K562 (cell line): ENCODE results near the gene SLCO6A1. TPM values are rescaled to one million over a fixed set of nuclear protein-coding genes. Genes with fewer than 3 reads are reported as not detected.

Experiments
- ATAC-seq: fragments of 200-7000 bp; cut with Tn5 transposase; 3 replicates; pipeline ENCODE4 v1.9.1; 2020; ENCODE audit warnings: moderate library complexity
- BruUV-seq: library from RNA; stranded (reverse); fragments of 400-500 nt; replicated peaks from 2 replicates; lab custom pipeline; 2021; lab: Mats Ljungman, UMichigan
- CTCF ChIA-PET: fragments of 300-600 bp; formaldehyde crosslinking; extraction: SDS; loops from one replicate; lab custom pipeline; 2021; ENCODE audit warnings: low intra/inter-chr PET ratio; lab: Yijun Ruan, JAX
- POLR2A ChIA-PET: fragments of 300-600, 350-650 bp; sonication (Branson Sonifier 250); formaldehyde crosslinking; extraction: SDS; loops from one replicate; lab custom pipeline; 2021; ENCODE audit warnings: antibody characterized with exemption, inconsistent platforms; lab: Yijun Ruan, JAX
- DNase-seq, 4 experiments: peaks; one replicate each; pipeline versions ENCODE4 v3.0.0 to v3.0.0-alpha.2; 2011 to 2018; ENCODE audit warnings: low spot score in 3 of 4, mixed read lengths in 3 of 4; ENCODE audit errors: extremely low read depth in 1 of 4
- FAIRE-seq: peaks from 2 replicates; lab custom pipeline; 2011; peaks lifted over from hg19 to GRCh38; lab: Jason Lieb, UNC
- H2AFZ ChIP-seq: 2 replicates; pipeline ENCODE4 v1.6.0; 2011; ENCODE audit warnings: low read depth, low read length, control low read depth, inconsistent platforms
- H3K27ac ChIP-seq: fragments of 200-600 bp; 3 replicates; pipeline ENCODE4 v1.8.0; 2011; ENCODE audit warnings: low read depth, mild to moderate bottlenecking, control low read depth, inconsistent platforms, low read length, moderate library complexity, mixed read lengths; ENCODE audit errors: extremely low read depth
- H3K27me3 ChIP-seq, 2 experiments: fragments of 300-600 bp in 1 of 2; 2 replicates in 1 of 2; 3 replicates in 1 of 2; pipeline versions ENCODE4 v1.6.0 to v1.8.0; 2011; ENCODE audit warnings: inconsistent platforms in 2 of 2, low read length in 2 of 2, mild to moderate bottlenecking in 1 of 2, mixed read lengths in 1 of 2, moderate library complexity in 1 of 2; ENCODE audit not compliant: control insufficient read depth in 2 of 2, insufficient read depth in 2 of 2
- H3K36me3 ChIP-seq: fragments of 300-600 bp; 3 replicates; pipeline ENCODE4 v1.8.0; 2011; ENCODE audit warnings: mild to moderate bottlenecking, low read length, inconsistent platforms; ENCODE audit not compliant: control insufficient read depth, insufficient read depth
- H3K4me1 ChIP-seq, 2 experiments: fragments of 200-600 bp in 1 of 2; replicated peaks in 1 of 2; 2 replicates in 1 of 2; 3 replicates in 1 of 2; pipeline versions ENCODE4 v1.5.1 to v1.8.0; 2011; ENCODE audit warnings: inconsistent platforms in 2 of 2, low read length in 2 of 2, mild to moderate bottlenecking in 1 of 2, mixed read lengths in 1 of 2, moderate library complexity in 1 of 2; ENCODE audit not compliant: control insufficient read depth in 2 of 2, insufficient read depth in 2 of 2
- H3K4me2 ChIP-seq: 2 replicates; pipeline ENCODE4 v1.6.1; 2011; ENCODE audit warnings: low read length, control low read depth, inconsistent platforms, mixed read lengths; ENCODE audit not compliant: insufficient read depth
- H3K4me3 ChIP-seq: fragments of 200-600 bp; sonication (generic), shearing (Covaris generic); 2 replicates; pipeline ENCODE4 v1.5.1; 2016; ENCODE audit warnings: control low read depth, inconsistent platforms
- H3K79me2 ChIP-seq: fragments of 200-600 bp; 3 replicates; pipeline ENCODE4 v1.8.0; 2011; ENCODE audit warnings: low read length, inconsistent platforms; ENCODE audit not compliant: control insufficient read depth, insufficient read depth
- H3K9ac ChIP-seq, 2 experiments: 2 replicates each; pipeline versions ENCODE4 v1.6.0 to v1.6.1; 2011; ENCODE audit warnings: low read depth in 2 of 2, low read length in 2 of 2, control low read depth in 1 of 2, inconsistent platforms in 1 of 2, mild to moderate bottlenecking in 1 of 2, mixed read lengths in 1 of 2; ENCODE audit not compliant: insufficient read depth in 1 of 2
- H3K9me1 ChIP-seq: one replicate; pipeline ENCODE4 v1.6.0; 2011; ENCODE audit warnings: inconsistent platforms, mild to moderate bottlenecking, low read length, moderate library complexity; ENCODE audit not compliant: control insufficient read depth, insufficient read depth
- H3K9me3 ChIP-seq: replicated peaks from 2 replicates; pipeline ENCODE4 v1.5.1; 2011; ENCODE audit warnings: low read depth, low read length, inconsistent platforms; ENCODE audit not compliant: control insufficient read depth, insufficient read depth
- H4K20me1 ChIP-seq: replicated peaks from 2 replicates; pipeline ENCODE4 v1.6.1; 2011; ENCODE audit warnings: low read length, inconsistent platforms, mixed read lengths; ENCODE audit not compliant: control insufficient read depth, insufficient read depth
- ADNP ChIP-seq: fragments of 200-800 bp; sonication (Bioruptor generic); IDR thresholded peaks from 2 replicates; pipeline ENCODE4 v1.6.1; 2016; ENCODE audit warnings: missing genetic modification characterization, missing compliant biosample characterization
- MYNN ChIP-seq, 2 experiments: sonication (generic); formaldehyde crosslinking in 1 of 2; IDR thresholded peaks; 2 replicates each; pipeline versions ENCODE4 v1.5.0 to v1.6.1; 2016 to 2020; ENCODE audit warnings: antibody characterized with exemption in 1 of 2, missing genetic modification reagents in 1 of 2
- RAD21 ChIP-seq, 2 experiments: fragments of 250-450 bp in 1 of 2; fragments of 450-650 bp in 1 of 2; sonication (Bioruptor Pico) in 1 of 2; formaldehyde crosslinking in 1 of 2; IDR thresholded peaks in 1 of 2; conservative IDR thresholded peaks in 1 of 2; 2 replicates each; pipeline versions ENCODE4 v1.4.0 to v1.8.0; 2020 to 2022; ENCODE audit warnings: mild to moderate bottlenecking in 2 of 2, moderate library complexity in 1 of 2
- ZNF644 ChIP-seq: fragments of 200-800 bp; sonication (Bioruptor generic); IDR thresholded peaks from 2 replicates; pipeline ENCODE4 v1.6.1; 2016; ENCODE audit warnings: low read depth, missing genetic modification characterization, missing compliant biosample characterization
- ZNF778 ChIP-seq: fragments of 450-650 bp; formaldehyde crosslinking; IDR thresholded peaks from 2 replicates; pipeline ENCODE4 v1.4.0; 2020; ENCODE audit warnings: mild to moderate bottlenecking, moderate library complexity
- WGBS: fragments of 100-300 bp; shearing (Covaris generic); methylation state at CpG from one replicate; pipeline ENCODE4 v1.1.6; 2016; ENCODE audit warnings: low coverage, mixed read lengths; ENCODE audit not compliant: insufficient coverage; ENCODE audit errors: missing lambda C conversion rate; 5-methylcytosine and 5-hydroxymethylcytosine counted together
- in situ Hi-C: fragments of 300-500 bp; cut with MboI; formaldehyde crosslinking; loops from 4 replicates; pipeline ENCODE4 v1.15.0; 2018; ENCODE audit warnings: inconsistent platforms, mixed read lengths
- intact Hi-C: fragments of 100-400 bp; cut with micrococcal nuclease; formaldehyde crosslinking; loops from 2 replicates; pipeline ENCODE4 v1.14.2; 2022
- polyA plus RNA-seq, 8 experiments: library from polyadenylated mRNA; depleted of rRNA in 4 of 8; stranded (reverse) in 5 of 8; unstranded in 3 of 8; fragments of >200 nt; fragmentation: Nextera tagmentation in 2 of 8; fragmentation: Illumina TruSeq in 1 of 8; extraction: Ambion mirVana in 2 of 8; extraction: Trizol in 1 of 8; gene quantifications; 2 replicates each; pipeline versions ENCODE4 v1.2.1 to v1.2.3, GENCODE V29; 2011 to 2014; ENCODE audit warnings: inconsistent platforms in 1 of 8, missing spikeins in 1 of 8
- total RNA-seq, 7 experiments: library from RNA; depleted of rRNA in 6 of 7; stranded (reverse); fragments of >200 nt in 6 of 7; fragmentation: Illumina TruSeq in 2 of 7; extraction: Trizol in 2 of 7; gene quantifications; 2 replicates each; pipeline versions ENCODE4 v1.2.1 to v1.2.3, GENCODE V29; 2011 to 2021; ENCODE audit warnings: low replicate concordance in 1 of 7
- TF ChIP-seq, protein P1 (sequence below), 3 experiments: fragments of 200-800 bp in 1 of 3; sonication (Bioruptor generic) in 1 of 3; sonication (generic) in 1 of 3; formaldehyde crosslinking in 1 of 3; IDR thresholded peaks; 2 replicates each; pipeline versions ENCODE4 v1.6.1 to v1.8.0; 2016 to 2022; ENCODE audit warnings: mild to moderate bottlenecking in 2 of 3, missing compliant biosample characterization in 2 of 3, missing genetic modification characterization in 2 of 3, missing genetic modification reagents in 1 of 3
- TF ChIP-seq, protein P2 (sequence below), 3 experiments: IDR thresholded peaks in 2 of 3; conservative IDR thresholded peaks in 1 of 3; 2 replicates each; pipeline ENCODE4 v1.5.1; 2011 to 2012; ENCODE audit warnings: low read length in 3 of 3, mild to moderate bottlenecking in 3 of 3, control low read depth in 2 of 3, improper control_type of control experiment in 1 of 3, inconsistent platforms in 1 of 3, low read depth in 1 of 3, mixed read lengths in 1 of 3, moderate library complexity in 1 of 3; ENCODE audit not compliant: insufficient read depth in 2 of 3
- TF ChIP-seq, protein P3 (sequence below): fragments of 450-650 bp; formaldehyde crosslinking; IDR thresholded peaks from 2 replicates; pipeline ENCODE4 v1.4.0; 2020; ENCODE audit warnings: mild to moderate bottlenecking

Gene SLCO6A1
- total and polyA plus RNA-seq, 9 of the 15 experiments (the other 6 are each of a cell fraction or from before 2014, with no cell fraction given), result 0.04 to 0.20 (median 0.11) TPM; not detected in 6

DNA sequence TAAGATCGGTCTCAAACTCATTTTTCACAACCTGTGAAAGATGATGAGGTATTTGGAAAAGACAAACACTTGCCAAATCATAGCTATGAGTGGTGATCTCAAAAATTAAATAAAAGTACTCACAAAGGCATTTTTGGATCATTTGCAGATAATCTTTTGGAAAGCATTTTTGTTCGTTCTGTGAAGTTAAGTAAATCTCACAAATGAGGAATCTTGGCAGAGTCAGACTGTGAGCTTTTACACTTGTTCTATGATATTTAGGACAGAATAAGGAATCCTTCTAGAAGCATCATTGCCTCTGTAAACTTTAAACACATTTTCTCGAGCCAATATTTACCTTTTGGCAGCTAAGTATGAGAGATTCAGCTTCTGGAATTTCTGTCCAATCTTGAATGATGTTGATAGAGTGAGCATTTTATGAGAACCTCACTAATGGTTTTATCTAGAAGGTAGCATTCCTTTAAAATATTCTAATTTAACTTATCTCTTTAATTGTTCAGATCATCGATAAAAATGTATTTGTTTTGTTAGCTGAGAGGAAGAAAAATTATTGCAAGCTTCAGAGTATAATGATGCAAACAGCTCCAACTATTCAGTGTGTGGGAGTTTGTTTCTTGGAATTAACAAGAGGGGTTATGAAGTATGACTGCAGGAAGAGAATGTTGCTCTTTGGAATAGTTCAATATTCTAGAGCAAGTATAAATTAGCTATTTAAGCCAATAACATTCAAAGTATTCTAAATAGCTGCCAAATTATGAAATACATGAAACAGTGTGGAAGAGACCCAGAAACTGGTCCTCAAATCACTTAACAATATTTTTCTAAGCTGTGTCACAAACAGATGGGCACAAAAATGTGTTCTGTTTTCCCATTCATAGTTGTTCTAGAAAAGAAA lies 48.6 kb upstream of the SLCO6A1 start (continued):
- TF ChIP-seq MYNN (IDR thresholded peaks at IDR 0.05), result no peak
- no peak for TF ChIP-seq MYNN (CRISPR knock-in tag; IDR thresholded peaks at IDR 0.05)
- no peak for TF ChIP-seq ZNF644 (tag)

DNA sequence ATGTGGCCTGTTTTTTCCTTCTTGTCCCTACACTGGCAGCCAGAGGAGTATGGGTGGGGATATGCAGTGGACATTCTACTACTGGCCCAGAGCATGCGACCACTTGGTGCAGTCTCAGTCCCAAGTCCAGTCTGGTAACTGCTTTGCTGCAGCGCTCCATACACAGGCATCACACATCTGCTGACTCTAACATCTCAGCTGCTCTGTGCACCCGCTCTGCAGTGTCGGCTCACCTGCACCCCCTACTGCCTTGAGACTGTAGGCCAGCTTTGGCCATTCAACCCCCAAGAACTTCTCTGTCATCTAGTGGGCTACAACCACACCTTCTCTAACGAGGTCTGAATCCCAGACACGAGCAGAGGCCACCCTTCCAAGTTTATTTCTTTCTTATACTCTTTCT lies 46.4 kb upstream of the SLCO6A1 start:
- intact Hi-C loops (no loop called here), in situ Hi-C loops (loop anchor here (25.0 kb wide), 1 partner anchor 942 kb away; no protein-coding TSS in a partner anchor)
- no TSS peak for BruUV-seq
- Histone ChIP-seq H3K4me2 (no peak overlapping the region), H3K27me3 (no peaks in the 10 kb centered on the region), H3K9ac (no peak overlapping the region), H3K9me1 (no peaks in the 10 kb centered on the region), H3K9me3 (no peaks in the 10 kb centered on the region), H3K79me2 (no peaks in the 10 kb centered on the region), H3K4me3 (no peak overlapping the region), H3K4me1 (no peaks in the 10 kb centered on the region), H3K27ac (no peak overlapping the region), H3K36me3 (no peaks in the 10 kb centered on the region), H4K20me1 (no peaks in the 10 kb centered on the region), H2AFZ (no peak overlapping the region)
- POLR2A ChIA-PET, result no interaction called here
- FAIRE-seq, result no peak
- CTCF ChIA-PET, result no interaction called here
- WGBS, result 0% methylated on average over 6 of the region's 6 CpGs
- DNase-seq, result peak in 3 of 4 experiments; percentile 5 to 24 (median 6)
- ATAC-seq, result peak; percentile 75
- TF ChIP-seq ZNF778 (no peak), ADNP (tag) (no peak), RAD21 (CRISPR knock-in tag; conservative IDR thresholded peaks at IDR 0.05 in 1 of 2, IDR thresholded peaks at IDR 0.05 in 1 of 2) (peak in 1 of 2 experiments; percentile 20; a peak in 2 of 4 replicates)
- TF ChIP-seq, protein P1, sequence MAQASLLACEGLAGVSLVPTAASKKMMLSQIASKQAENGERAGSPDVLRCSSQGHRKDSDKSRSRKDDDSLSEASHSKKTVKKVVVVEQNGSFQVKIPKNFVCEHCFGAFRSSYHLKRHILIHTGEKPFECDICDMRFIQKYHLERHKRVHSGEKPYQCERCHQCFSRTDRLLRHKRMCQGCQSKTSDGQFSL (CRISPR knock-in tag; IDR thresholded peaks at IDR 0.05), result no peak
- TF ChIP-seq, protein P1 (tag; IDR thresholded peaks at IDR 0.05), result no peak
- TF ChIP-seq, protein P2, sequence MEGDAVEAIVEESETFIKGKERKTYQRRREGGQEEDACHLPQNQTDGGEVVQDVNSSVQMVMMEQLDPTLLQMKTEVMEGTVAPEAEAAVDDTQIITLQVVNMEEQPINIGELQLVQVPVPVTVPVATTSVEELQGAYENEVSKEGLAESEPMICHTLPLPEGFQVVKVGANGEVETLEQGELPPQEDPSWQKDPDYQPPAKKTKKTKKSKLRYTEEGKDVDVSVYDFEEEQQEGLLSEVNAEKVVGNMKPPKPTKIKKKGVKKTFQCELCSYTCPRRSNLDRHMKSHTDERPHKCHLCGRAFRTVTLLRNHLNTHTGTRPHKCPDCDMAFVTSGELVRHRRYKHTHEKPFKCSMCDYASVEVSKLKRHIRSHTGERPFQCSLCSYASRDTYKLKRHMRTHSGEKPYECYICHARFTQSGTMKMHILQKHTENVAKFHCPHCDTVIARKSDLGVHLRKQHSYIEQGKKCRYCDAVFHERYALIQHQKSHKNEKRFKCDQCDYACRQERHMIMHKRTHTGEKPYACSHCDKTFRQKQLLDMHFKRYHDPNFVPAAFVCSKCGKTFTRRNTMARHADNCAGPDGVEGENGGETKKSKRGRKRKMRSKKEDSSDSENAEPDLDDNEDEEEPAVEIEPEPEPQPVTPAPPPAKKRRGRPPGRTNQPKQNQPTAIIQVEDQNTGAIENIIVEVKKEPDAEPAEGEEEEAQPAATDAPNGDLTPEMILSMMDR (IDR thresholded peaks at IDR 0.05 in 2 of 3, conservative IDR thresholded peaks at IDR 0.05 in 1 of 3; ENCODE audit: insufficient read depth in 2 of 3, low read depth in 1 of 3, low read length in 3 of 3), result peak in 2 of 3 experiments; percentile 20 to 26; a peak in 2 of 6 replicates
- TF ChIP-seq, protein P3, sequence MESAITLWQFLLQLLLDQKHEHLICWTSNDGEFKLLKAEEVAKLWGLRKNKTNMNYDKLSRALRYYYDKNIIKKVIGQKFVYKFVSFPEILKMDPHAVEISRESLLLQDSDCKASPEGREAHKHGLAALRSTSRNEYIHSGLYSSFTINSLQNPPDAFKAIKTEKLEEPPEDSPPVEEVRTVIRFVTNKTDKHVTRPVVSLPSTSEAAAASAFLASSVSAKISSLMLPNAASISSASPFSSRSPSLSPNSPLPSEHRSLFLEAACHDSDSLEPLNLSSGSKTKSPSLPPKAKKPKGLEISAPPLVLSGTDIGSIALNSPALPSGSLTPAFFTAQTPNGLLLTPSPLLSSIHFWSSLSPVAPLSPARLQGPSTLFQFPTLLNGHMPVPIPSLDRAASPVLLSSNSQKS (CRISPR knock-in tag), result no peak
